Measurements from ENCODE around the gene FIGNL1. TPM values are rescaled to one million over a fixed set of nuclear protein-coding genes. Genes with fewer than 3 reads are reported as not detected.

Gene FIGNL1
- total RNA-seq, 1 donor from 2014 or later: 27.5 TPM

- Histone ChIP-seq H3K4me3 (ENCODE audit: low read depth, low read length) (no peak overlapping the region), H3K27me3 (ENCODE audit: control insufficient read depth, insufficient read depth, low read length) (no peaks in the 10 kb centered on the region), H3K36me3 (ENCODE audit: control insufficient read depth, insufficient read depth, low read length) (no peaks in the 10 kb centered on the region)
- no peak for TF ChIP-seq CTCF (IDR thresholded peaks at IDR 0.05; ENCODE audit: insufficient read depth, low read length, poor library complexity, severe bottlenecking)
- DNase-seq (ENCODE audit: low read depth): no peak
Observed at GRCh38 chr7:50475340-50475739, 25.2 kb upstream of the FIGNL1 start.

DNA sequence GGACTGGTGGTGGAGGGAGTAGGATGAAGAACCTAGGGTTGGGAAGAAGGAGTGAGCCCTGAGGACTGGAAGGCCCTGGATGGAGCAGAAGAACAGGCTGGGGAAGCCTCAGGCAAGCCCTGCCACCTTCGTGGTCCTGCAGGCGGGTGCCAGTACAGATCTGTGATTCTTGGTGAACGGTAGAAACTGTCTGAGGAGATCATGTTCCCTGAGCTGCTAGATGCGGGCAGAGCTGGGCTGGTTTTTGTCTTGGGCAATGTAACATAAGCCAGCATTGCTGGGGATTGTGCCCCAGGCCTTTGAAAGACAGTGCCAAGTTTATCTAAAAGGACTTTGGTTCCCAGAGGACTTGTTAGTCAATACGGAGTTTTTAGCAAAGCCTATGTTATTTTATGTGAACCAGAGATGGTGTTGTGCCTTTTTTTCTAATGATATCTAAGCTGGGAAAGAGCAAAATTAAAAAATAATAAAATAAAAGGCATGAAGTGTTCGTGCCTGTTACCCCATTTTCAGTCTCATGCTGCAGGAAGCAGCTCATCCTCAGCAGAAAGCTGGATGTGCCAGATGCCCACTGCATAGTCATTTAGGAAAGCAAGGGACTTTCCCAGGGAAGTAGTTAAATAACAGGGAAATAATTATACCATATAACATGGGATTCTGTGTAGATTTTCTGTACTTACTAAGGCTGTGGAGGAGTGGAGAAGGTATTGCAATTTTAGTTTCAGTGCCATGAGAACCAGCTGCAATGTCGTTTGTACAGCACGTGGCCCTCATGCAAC, 24.4 kb upstream of the FIGNL1 start:
- no peaks in the 10 kb centered on the region for H3K36me3 ChIP-seq (ENCODE audit: control insufficient read depth, insufficient read depth, low read length)
- no peak for TF ChIP-seq CTCF (IDR thresholded peaks at IDR 0.05; ENCODE audit: insufficient read depth, low read length, poor library complexity, severe bottlenecking)
- H3K4me3 ChIP-seq (ENCODE audit: low read depth, low read length): no peak overlapping the region
- no peak for DNase-seq (ENCODE audit: low read depth)
- no peaks in the 10 kb centered on the region for H3K27me3 ChIP-seq (ENCODE audit: control insufficient read depth, insufficient read depth, low read length)

DNA sequence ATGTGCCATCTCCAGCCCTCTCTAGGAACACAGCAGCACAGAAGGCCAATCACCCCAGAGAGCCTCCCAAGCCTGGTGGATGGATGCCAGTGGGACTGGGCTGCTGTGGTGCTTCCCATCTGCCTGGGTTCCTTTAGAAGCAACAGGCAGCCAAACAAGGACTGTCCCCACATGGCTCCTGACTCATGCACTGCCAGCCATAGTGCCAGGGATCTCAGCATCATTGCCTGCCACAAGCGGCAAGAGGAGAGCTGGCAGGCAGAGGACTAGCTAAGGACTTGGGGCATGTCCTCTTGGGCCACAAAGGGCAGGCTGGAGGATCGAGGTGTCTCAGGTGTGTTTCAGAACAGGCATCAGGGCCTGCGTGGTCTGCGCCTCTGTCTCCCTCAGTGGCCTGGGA, 23.4 kb upstream of the FIGNL1 start:
- no peak for DNase-seq (ENCODE audit: low read depth)
- H3K27me3 ChIP-seq (ENCODE audit: control insufficient read depth, insufficient read depth, low read length): no peaks in the 10 kb centered on the region
- H3K36me3 ChIP-seq (ENCODE audit: control insufficient read depth, insufficient read depth, low read length): no peaks in the 10 kb centered on the region
- H3K4me3 ChIP-seq (ENCODE audit: low read depth, low read length): no peak overlapping the region
- no peak for TF ChIP-seq CTCF (IDR thresholded peaks at IDR 0.05; ENCODE audit: insufficient read depth, low read length, poor library complexity, severe bottlenecking)

DNA sequence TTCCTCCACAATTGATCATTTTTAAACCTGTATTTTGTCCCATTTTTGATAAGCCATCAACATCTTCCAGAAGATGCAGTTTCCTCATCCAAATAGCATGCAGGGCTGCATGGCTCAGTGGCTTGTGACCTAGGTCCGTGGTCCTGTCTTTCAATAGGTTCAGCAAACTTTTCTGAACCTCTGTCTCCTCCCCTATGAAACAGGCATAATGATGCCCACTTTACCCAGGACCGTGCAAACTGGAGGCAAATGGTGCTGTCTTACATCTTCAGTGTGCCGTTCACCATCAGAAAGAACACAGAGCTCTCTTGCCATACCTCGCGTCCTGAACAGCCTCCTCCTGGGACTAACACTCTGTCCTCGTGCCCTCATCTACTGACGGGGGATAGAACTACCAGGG, 22.3 kb upstream of the FIGNL1 start:
- no peak for TF ChIP-seq CTCF (IDR thresholded peaks at IDR 0.05; ENCODE audit: insufficient read depth, low read length, poor library complexity, severe bottlenecking)
- no peaks in the 10 kb centered on the region for H3K27me3 ChIP-seq (ENCODE audit: control insufficient read depth, insufficient read depth, low read length)
- H3K36me3 ChIP-seq (ENCODE audit: control insufficient read depth, insufficient read depth, low read length): no peaks in the 10 kb centered on the region
- no peak for DNase-seq (ENCODE audit: low read depth)
- no peak overlapping the region for H3K4me3 ChIP-seq (ENCODE audit: low read depth, low read length)

- no peaks in the 10 kb centered on the region for H3K27me3 ChIP-seq (ENCODE audit: control insufficient read depth, insufficient read depth, low read length)
- DNase-seq (ENCODE audit: low read depth): no peak
- no peak overlapping the region for H3K4me3 ChIP-seq (ENCODE audit: low read depth, low read length)
- TF ChIP-seq CTCF (IDR thresholded peaks at IDR 0.05; ENCODE audit: insufficient read depth, low read length, poor library complexity, severe bottlenecking): no peak
- H3K36me3 ChIP-seq (ENCODE audit: control insufficient read depth, insufficient read depth, low read length): no peaks in the 10 kb centered on the region
Observed at GRCh38 chr7:50471970-50472369, 21.8 kb upstream of the FIGNL1 start.
